ENCODE data around the gene ATP10B. TPM values are rescaled to one million over a fixed set of nuclear protein-coding genes. Genes with fewer than 3 reads are reported as not detected.

ATP10B gene
- total RNA-seq, 4 donors from 2014 or later: 0.12 to 1.4 (median 1.2) TPM

GRCh38 chr5:160524827-160525226 is 327.2 kb downstream of the ATP10B start:
- no peaks in the 10 kb centered on the region for H3K9me3 ChIP-seq
- no peaks in the 10 kb centered on the region for H3K4me1 ChIP-seq
- 75 to 92% methylated on average over 1 of the region's 1 CpG for WGBS, 2 donors (ENCODE audit: low coverage in 1 of 2)
- no peak for ATAC-seq
- H3K4me3 ChIP-seq: no peak overlapping the region
- peaks cover 11% of the 10 kb centered on the region for H3K27me3 ChIP-seq
- no peak for TF ChIP-seq POLR2A (IDR thresholded peaks at IDR 0.05)
- TF ChIP-seq EP300 (IDR thresholded peaks at IDR 0.05): no peak
- TF ChIP-seq CTCF (IDR thresholded peaks at IDR 0.05): no peak
- TF ChIP-seq POLR2AphosphoS5 (IDR thresholded peaks at IDR 0.05): no peak
- H3K27ac ChIP-seq: no peak overlapping the region
- H3K36me3 ChIP-seq: no peaks in the 10 kb centered on the region

- Histone ChIP-seq H3K4me3 (no peak overlapping the region), H3K27me3 (peaks cover 11% of the 10 kb centered on the region), H3K4me1 (no peaks in the 10 kb centered on the region), H3K9me3 (no peaks in the 10 kb centered on the region), H3K36me3 (no peaks in the 10 kb centered on the region), H3K27ac (no peak overlapping the region)
- 58 to 71% methylated on average over 4 of the region's 4 CpGs for WGBS, 2 donors (ENCODE audit: low coverage in 1 of 2)
- no peak for TF ChIP-seq CTCF (IDR thresholded peaks at IDR 0.05)
- no peak for TF ChIP-seq POLR2A (IDR thresholded peaks at IDR 0.05)
- TF ChIP-seq POLR2AphosphoS5 (IDR thresholded peaks at IDR 0.05): no peak
- TF ChIP-seq EP300 (IDR thresholded peaks at IDR 0.05): no peak
- no peak for ATAC-seq
Measured at GRCh38 chr5:160523502-160524163, 328.4 kb downstream of the ATP10B start.

- TF ChIP-seq CTCF (IDR thresholded peaks at IDR 0.05) (no peak), POLR2A (IDR thresholded peaks at IDR 0.05) (no peak), POLR2AphosphoS5 (IDR thresholded peaks at IDR 0.05) (no peak), EP300 (IDR thresholded peaks at IDR 0.05) (no peak)
- Histone ChIP-seq H3K27ac (no peak overlapping the region), H3K36me3 (no peaks in the 10 kb centered on the region), H3K4me1 (no peaks in the 10 kb centered on the region), H3K4me3 (no peak overlapping the region), H3K9me3 (no peaks in the 10 kb centered on the region), H3K27me3 (peaks cover 8% of the 10 kb centered on the region)
- no peak for ATAC-seq
Measured at GRCh38 chr5:160521392-160521663, 330.7 kb downstream of the ATP10B start.

GRCh38 chr5:160520609-160521391 is 331.2 kb downstream of the ATP10B start:
- Histone ChIP-seq H3K27ac (no peak overlapping the region), H3K9me3 (no peaks in the 10 kb centered on the region), H3K36me3 (no peaks in the 10 kb centered on the region), H3K27me3 (peaks cover 8% of the 10 kb centered on the region), H3K4me1 (no peaks in the 10 kb centered on the region), H3K4me3 (no peak overlapping the region)
- no peak for ATAC-seq
- TF ChIP-seq EP300 (IDR thresholded peaks at IDR 0.05) (no peak), POLR2AphosphoS5 (IDR thresholded peaks at IDR 0.05) (no peak), POLR2A (IDR thresholded peaks at IDR 0.05) (no peak), CTCF (IDR thresholded peaks at IDR 0.05) (no peak)
- 72 to 73% methylated on average over 4 to 5 of the region's 6 CpGs for WGBS, 2 donors (ENCODE audit: low coverage in 1 of 2)
